Mucosa of rectum (tissue), 2 donors: ENCODE data around the gene TFEB.
A peak's percentile ranks its signal among the peaks of the same experiment; 100 is the strongest.

ENCODE experiments used
- H3K27ac ChIP-seq, 2 donors: one replicate each; pipeline ENCODE4 v1.7.0; 2013; ENCODE audit warnings: inconsistent platforms in 2 of 2, low read depth in 2 of 2, low read length in 2 of 2
- H3K27me3 ChIP-seq, 2 donors: one replicate each; pipeline ENCODE4 v1.7.0; 2013; ENCODE audit warnings: low read length in 2 of 2; ENCODE audit not compliant: control insufficient read depth in 2 of 2, insufficient read depth in 2 of 2
- H3K36me3 ChIP-seq, 2 donors: one replicate each; pipeline ENCODE4 v1.7.0; 2013; ENCODE audit warnings: low read length in 2 of 2; ENCODE audit not compliant: control insufficient read depth in 2 of 2, insufficient read depth in 2 of 2
- H3K4me1 ChIP-seq, 2 donors: one replicate each; pipeline ENCODE4 v1.7.0; 2013; ENCODE audit warnings: low read length in 2 of 2, mild to moderate bottlenecking in 1 of 2; ENCODE audit not compliant: control insufficient read depth in 2 of 2, insufficient read depth in 2 of 2
- H3K4me3 ChIP-seq, 2 donors: one replicate each; pipeline ENCODE4 v1.7.0; 2013; ENCODE audit warnings: low read length in 2 of 2
- H3K9ac ChIP-seq, 2 donors: one replicate each; pipeline ENCODE4 v1.7.0; 2013; ENCODE audit warnings: low read length in 2 of 2, low read depth in 1 of 2, mild to moderate bottlenecking in 1 of 2
- H3K9me3 ChIP-seq, 2 donors: one replicate each; pipeline ENCODE4 v1.7.0; 2013; ENCODE audit warnings: low read length in 2 of 2; ENCODE audit not compliant: control insufficient read depth in 2 of 2
- donor health status: healthy.
- donor health status: Normal muscosa, but diverticular disease.

The TFEB gene

GRCh38 chr6:41737591-41738130 is 2.3 kb upstream of the TFEB start:
- no peaks in the 10 kb centered on the region for H3K36me3 ChIP-seq
- H3K4me1 ChIP-seq: peaks cover 38 to 39% of the 10 kb centered on the region in 2 donors
- H3K9me3 ChIP-seq: no peaks in the 10 kb centered on the region
- H3K9ac ChIP-seq: no peak overlapping the region
- H3K4me3 ChIP-seq: no peak overlapping the region
- H3K27ac ChIP-seq: no peak overlapping the region
- H3K27me3 ChIP-seq: no peaks in the 10 kb centered on the region

- no peaks in the 10 kb centered on the region for H3K36me3 ChIP-seq
- peaks cover 35 to 38% of the 10 kb centered on the region in 2 donors for H3K4me1 ChIP-seq
- H3K9me3 ChIP-seq: no peaks in the 10 kb centered on the region
- H3K4me3 ChIP-seq: no peak overlapping the region
- no peaks in the 10 kb centered on the region for H3K27me3 ChIP-seq
- H3K27ac ChIP-seq: no peak overlapping the region
- no peak overlapping the region for H3K9ac ChIP-seq
Observed at GRCh38 chr6:41736800-41737555, 1.6 kb upstream of the TFEB start.

- peaks cover 28 to 34% of the 10 kb centered on the region in 2 donors for H3K4me1 ChIP-seq
- peak overlapping the region in 1 of 2 donors; percentile 34 for H3K4me3 ChIP-seq
- no peak overlapping the region for H3K9ac ChIP-seq
- H3K9me3 ChIP-seq: no peaks in the 10 kb centered on the region
- peak overlapping the region in 1 of 2 donors; percentile 49 for H3K27ac ChIP-seq
- no peaks in the 10 kb centered on the region for H3K36me3 ChIP-seq
- H3K27me3 ChIP-seq: no peaks in the 10 kb centered on the region
Observed at GRCh38 chr6:41736186-41736733, 852 bp upstream of the TFEB start.

- Histone ChIP-seq H3K4me3 (peak overlapping the region; percentile 78 to 82), H3K4me1 (peaks cover 23 to 31% of the 10 kb centered on the region in 2 donors), H3K9ac (peak overlapping the region; percentile 76 to 96), H3K9me3 (no peaks in the 10 kb centered on the region), H3K27ac (peak overlapping the region; percentile 93 to 94), H3K36me3 (peaks cover 0 to 3% of the 10 kb centered on the region in 2 donors), H3K27me3 (no peaks in the 10 kb centered on the region)
Observed at GRCh38 chr6:41734666-41735426, 562 bp downstream of the TFEB start.

- peak overlapping the region; percentile 81 to 96 for H3K9ac ChIP-seq
Observed at GRCh38 chr6:41733707-41734665, 1.4 kb downstream of the TFEB start.

GRCh38 chr6:41733360-41733706 is 2.1 kb downstream of the TFEB start:
- Histone ChIP-seq H3K36me3 (peaks cover 0 to 5% of the 10 kb centered on the region in 2 donors), H3K4me3 (peak overlapping the region; percentile 78 to 82), H3K27ac (peak overlapping the region; percentile 93 to 94), H3K9me3 (no peaks in the 10 kb centered on the region), H3K4me1 (peaks cover 37 to 45% of the 10 kb centered on the region in 2 donors), H3K9ac (peak overlapping the region; percentile 81 to 96), H3K27me3 (no peaks in the 10 kb centered on the region)

More at GRCh38 chr6:41733707-41734665, 1.4 kb downstream of the TFEB start:
- Histone ChIP-seq H3K4me3 (peak overlapping the region; percentile 78 to 82), H3K27ac (peak overlapping the region; percentile 93 to 94), H3K4me1 (peaks cover 31 to 39% of the 10 kb centered on the region in 2 donors), H3K36me3 (peaks cover 0 to 5% of the 10 kb centered on the region in 2 donors), H3K27me3 (no peaks in the 10 kb centered on the region), H3K9me3 (no peaks in the 10 kb centered on the region)

GRCh38 chr6:41732591-41733359 is 2.6 kb downstream of the TFEB start:
- H3K9ac ChIP-seq: peak overlapping the region; percentile 52 to 96
- peak overlapping the region; percentile 78 to 82 for H3K4me3 ChIP-seq
- H3K9me3 ChIP-seq: no peaks in the 10 kb centered on the region
- H3K36me3 ChIP-seq: peaks cover 0 to 5% of the 10 kb centered on the region in 2 donors
- H3K27me3 ChIP-seq: no peaks in the 10 kb centered on the region
- H3K27ac ChIP-seq: peak overlapping the region; percentile 93 to 94
- H3K4me1 ChIP-seq: peaks cover 43 to 51% of the 10 kb centered on the region in 2 donors

- no peaks in the 10 kb centered on the region for H3K27me3 ChIP-seq
- peak overlapping the region in 1 of 2 donors; percentile 52 for H3K9ac ChIP-seq
- peaks cover 45 to 51% of the 10 kb centered on the region in 2 donors for H3K4me1 ChIP-seq
- no peaks in the 10 kb centered on the region for H3K9me3 ChIP-seq
- no peak overlapping the region for H3K27ac ChIP-seq
- H3K36me3 ChIP-seq: peaks cover 0 to 5% of the 10 kb centered on the region in 2 donors
- H3K4me3 ChIP-seq: peak overlapping the region in 1 of 2 donors; percentile 78
Observed at GRCh38 chr6:41732149-41732548, 3.3 kb downstream of the TFEB start.
